DMS153 treated with DMSO at 0.1 percent for 48 hours (cell line): ENCODE data around the gene ALCAM.
A peak's percentile ranks its signal among the peaks of the same experiment; 100 is the strongest.

Source experiments
- DNase-seq: peaks from one replicate; lab custom pipeline; 2025; ENCODE audit not compliant: unreplicated experiment; lab: John Stamatoyannopoulos, UW

Gene ALCAM

DNA sequence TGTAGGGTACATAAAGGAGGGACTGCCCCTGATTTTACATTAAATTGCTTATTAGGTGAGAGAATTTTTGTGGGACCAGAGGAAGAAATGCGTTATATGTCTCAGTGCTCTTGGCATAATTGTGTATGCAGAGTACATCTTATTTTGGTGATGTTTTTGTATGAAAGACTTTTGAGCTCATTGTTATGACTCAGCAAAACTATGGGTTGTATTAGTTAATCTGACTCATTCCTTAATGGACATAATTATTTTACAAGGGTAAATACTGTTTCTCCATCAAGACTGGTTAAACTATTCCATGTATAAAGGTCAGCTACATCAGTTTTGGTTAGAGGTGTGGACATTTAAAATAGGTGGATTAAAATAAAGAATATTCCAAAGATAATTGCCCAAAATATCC is 156.8 kb downstream of the ALCAM start:
- no peak for DNase-seq

DNA sequence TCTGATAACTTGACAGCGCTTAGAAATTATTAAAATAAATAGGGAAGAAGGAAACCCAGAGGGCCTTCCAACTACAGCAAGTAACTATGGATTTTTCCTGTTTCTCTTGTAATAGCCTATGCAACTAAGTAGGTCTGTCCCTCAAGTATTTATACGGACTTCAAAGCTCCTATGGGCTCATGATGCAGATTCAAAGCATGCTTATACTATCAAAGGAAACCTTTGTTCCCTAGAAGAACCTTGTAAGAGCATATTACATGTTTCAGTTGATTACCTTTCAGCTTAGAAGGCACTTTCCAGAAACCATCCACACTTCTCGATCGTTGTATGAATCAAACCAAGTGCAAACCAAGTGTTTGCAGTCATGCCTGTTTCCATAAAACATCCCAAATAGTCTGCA is 158.8 kb downstream of the ALCAM start:
- DNase-seq, result no peak

DNA sequence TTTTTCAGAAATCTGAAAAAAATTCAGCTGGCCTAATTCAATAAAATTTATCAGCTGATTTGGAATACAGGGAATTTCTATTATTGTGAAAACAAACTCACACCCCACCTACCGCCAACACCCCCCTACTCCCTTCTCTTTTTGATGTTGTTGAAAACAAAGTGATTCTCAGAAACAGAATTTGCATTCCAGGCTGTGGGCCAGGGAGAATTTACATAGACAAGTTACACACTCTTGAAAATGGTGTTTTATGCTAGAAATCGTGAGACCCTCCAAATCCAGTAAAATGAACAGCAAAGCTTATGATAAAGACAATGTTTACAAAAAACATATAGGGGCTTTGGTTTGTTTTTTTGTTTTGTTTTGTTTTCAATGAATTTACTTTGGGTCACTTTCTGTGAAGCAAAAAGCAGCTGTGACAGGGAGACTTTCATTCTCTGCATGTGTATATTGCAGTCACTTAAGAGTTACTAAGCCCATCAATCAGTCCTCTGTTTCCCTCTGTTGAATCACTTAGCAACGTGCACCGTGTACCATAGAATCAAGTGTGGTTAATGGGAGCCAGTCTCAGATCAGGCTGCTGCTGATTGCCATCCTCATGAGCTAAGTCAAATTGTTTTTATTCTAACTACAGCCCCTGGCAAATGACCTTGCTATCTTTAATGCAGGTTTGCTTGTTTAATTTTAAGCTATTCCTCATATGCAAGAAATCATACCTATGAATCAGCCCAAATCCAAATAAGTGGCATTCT is 159.8 kb downstream of the ALCAM start:
- peak; percentile 73 for DNase-seq

DNA sequence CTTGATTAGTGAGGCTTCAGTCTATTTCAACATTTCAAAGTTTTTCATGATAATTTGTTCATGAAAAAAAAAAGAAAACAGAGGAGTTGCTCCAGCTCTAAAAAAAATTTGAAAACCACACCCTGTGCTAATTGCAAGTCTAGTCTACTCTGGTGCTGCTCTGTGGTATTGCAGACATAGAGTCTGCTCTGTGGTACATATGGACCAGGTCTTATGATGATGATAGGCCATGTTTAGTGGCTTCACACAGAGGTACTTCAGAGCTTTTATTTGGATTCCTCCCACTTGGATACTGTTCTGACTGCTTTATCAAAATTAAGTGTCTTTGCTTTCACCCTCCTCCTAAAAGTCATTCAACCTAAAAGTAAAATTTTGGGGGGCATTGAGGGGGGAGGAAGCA is 160.8 kb downstream of the ALCAM start:
- DNase-seq, result peak; percentile 87

DNA sequence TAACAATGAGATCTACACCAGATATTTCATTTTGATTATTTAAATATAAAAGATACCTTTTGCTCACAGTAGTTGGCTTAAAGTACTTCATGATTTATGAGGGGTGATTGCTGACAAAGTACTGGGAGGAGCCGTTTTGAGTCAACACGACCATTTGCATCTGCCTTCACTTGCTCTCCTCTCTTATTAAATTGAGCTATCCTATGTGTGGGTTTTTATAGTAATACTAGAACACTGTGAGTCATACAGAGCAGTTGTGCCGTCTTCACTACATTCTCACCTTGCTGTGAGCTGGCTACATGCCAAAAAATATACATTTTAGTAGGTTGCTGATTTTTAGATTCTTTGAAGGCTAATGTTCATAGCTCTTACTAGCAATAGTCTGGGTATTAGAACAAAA is 161.2 kb downstream of the ALCAM start:
- DNase-seq, result peak; percentile 91

DNA sequence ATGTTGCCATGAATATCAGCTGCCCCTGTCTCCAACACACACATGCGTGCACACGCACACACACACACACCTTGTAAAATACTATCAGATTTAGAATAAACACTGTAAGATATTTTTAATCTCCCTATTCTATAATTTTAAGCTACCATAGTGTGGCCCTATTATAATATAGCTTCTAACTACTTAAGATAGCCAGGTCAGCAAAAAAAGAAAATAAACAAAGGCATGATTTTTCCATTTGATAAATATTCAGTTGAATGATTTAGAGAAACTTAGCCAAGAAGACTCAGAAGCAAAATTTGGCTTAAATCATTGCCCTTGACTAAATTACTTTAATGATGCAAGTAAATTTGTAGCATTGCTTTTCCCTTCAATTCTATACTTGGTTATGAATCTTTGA is 162.2 kb downstream of the ALCAM start:
- no peak for DNase-seq

DNA sequence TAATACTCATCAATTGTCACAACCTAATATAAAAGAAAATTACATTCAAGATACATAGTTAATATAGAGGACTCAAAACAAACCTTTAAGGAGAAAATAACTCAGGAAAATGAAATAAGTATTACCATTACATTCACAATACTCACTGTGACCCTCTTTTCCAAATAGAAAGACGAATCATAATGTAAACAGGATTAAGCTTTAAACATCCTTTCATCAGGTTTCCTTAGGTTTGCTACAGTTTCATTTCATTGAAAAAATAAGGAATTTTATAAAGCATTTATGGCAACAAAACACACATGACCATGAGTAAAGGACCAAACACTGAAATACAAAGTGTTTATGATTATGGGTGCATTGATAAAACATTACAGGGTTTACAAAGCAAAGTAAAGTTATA is 162.7 kb downstream of the ALCAM start:
- DNase-seq, result no peak

DNA sequence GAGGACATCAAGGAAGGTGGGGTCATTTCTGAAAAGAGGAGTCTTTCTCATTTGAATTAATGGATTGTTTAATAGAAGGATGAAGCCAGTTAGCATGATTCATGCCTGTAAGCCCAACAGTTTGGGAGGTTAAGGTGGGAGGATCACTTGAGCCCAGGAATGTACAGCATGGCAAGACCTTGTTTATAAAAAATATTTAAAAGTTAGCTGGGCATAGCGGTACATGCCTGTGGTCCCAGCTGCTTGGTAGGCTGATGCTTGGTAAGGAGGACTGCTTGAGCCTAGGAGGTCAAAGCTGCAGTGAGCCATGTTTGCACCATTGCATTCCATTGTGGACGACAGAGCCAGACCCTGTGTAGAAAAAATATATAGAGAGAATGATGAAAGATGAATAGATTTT is 165.5 kb downstream of the ALCAM start:
- DNase-seq, result no peak

DNA sequence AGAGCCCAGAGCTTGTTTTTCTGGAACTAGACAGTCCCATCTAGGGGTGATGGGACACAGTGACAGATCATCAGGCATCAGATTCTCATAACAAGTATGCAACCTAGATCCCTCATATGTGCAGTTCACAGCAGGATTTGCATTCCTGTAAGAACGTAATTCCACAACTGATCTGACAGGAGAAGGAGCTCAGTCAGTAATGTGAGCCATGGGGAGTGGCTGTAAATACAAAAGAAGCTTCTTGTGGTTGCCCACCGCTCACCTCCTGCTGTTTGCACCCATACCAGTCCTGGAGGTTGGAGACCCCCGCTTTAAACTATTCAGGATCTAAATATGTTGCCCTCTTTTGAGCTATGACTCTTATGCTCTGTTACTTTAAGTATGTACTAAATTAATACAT is 167.3 kb downstream of the ALCAM start:
- no peak for DNase-seq

DNA sequence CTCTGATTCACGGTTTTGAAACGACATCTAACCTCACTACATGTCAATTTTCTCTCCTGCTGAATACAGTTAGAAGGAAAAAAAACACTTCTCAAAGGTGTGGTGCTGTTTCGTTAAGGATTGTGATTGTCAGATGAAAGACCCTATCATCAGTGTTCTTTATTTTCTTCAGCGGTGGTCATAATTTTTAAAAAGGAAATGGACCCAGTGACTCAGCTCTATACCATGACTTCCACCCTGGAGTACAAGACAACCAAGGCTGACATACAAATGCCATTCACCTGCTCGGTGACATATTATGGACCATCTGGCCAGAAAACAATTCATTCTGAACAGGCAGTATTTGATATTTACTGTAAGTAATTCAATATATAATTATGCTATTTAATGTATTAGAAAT is 167.8 kb downstream of the ALCAM start:
- DNase-seq, result no peak

DNA sequence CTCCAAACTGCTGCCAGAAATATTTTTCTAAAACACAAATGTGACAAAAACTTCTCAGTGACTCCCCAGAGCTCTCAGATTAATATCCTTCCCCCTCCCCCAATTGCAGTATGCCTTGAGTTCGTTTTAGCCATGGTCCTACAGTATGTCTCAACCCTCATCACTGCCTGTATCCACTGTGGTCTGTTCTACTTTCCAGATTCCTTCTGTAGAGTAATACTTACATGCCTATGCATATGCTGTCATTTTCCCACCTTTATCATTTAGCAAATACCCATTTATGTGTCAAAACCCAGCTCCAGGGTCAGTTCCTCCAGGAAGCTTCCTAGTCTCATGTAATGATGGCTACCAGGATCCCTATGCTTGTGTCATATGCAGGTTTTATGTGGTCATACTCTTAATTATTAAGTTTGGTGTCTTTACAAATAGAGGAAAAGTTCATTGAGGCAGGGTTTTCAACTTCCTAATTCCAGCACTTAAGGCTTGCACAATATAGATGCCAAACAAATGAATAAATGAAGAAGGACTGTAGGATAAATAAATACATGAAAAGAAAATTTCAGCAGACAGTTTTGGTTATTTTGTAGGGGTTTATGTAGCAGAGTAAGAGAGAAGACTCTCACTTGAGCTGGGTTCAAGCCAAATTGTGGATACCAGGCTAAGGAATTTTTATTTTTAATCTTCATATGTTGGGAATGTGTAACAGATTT is 170.8 kb downstream of the ALCAM start:
- no peak for DNase-seq

DNA sequence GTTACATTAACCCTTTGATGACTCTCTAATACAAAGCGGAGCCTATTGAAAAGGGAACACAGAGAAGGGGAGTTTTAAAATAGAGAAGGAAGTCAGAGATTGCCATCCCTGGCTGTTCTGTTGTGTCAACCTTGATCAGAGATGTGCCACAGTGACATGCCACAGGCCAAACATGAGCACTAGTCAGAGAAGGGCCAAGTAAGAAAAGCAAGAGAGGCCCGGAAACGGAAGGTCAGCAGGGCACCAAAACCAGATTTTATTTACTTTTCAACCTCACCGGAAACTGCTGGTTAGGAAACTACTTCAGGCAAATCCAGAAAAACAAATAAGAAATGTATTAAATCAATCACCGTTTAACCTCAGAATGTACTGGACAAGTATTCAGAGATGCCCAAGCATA is 171.8 kb downstream of the ALCAM start:
- no peak for DNase-seq

DNA sequence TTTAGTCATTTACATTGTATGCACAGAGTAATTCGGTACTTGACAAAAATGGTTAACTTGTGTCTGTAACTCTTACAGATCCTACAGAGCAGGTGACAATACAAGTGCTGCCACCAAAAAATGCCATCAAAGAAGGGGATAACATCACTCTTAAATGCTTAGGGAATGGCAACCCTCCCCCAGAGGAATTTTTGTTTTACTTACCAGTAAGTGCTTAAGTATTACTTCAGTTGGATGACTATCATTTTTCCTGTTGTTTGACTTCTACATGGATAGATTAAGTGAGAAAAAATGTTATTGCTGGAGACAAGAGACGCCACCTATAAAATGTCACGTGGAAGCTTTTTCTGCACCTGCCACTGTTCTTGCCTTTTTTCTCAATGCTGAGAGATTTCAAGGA is 173.2 kb downstream of the ALCAM start:
- DNase-seq, result no peak

DNA sequence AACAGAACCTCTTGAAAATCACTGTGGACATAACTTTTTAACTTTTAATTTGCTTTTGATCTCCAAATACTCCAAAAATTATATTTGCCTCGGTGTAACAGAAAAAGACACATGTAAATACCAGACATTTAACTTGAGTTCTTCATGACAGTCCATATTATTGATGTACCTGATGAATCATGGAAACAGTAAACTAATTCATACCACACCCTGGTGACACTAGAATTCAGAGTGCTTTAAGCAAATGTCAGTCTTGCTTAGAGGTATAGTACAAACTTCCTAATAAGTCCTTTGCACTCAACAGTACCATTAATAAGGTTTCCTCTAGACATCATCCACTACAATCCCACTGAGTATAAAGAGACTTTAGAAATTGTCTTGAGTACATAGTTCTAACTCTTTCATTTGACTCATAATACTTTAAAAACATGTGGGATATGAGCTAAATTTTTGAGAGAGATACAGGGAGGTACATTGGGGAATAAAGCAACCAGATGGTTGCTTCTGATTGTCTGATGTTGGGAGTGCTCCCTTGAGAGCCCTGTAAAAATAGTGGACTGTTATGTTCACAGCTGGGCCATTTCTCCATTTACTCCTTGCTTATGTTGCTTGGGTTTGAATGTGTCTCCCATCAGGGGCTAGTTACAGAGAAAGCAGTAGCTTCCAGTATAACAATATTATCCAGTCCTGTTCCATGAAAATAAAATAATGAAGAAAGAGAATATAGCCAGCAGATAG is 175.7 kb downstream of the ALCAM start:
- no peak for DNase-seq

DNA sequence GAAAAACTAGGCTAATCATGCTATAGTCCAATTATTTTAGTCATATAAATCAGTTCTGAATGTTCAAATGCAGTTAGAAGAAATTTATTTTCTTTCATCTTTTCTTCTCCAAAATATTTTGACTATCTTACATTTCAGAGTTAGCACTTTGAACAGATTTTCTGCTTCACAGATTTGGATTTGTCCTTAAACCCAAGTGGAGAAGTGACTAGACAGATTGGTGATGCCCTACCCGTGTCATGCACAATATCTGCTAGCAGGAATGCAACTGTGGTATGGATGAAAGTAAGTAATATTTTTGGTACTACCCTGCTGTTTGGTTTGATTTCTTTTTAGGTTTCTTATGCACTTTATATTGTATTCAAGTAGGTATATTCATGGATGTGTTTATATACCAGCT is 178.3 kb downstream of the ALCAM start:
- no peak for DNase-seq

DNA sequence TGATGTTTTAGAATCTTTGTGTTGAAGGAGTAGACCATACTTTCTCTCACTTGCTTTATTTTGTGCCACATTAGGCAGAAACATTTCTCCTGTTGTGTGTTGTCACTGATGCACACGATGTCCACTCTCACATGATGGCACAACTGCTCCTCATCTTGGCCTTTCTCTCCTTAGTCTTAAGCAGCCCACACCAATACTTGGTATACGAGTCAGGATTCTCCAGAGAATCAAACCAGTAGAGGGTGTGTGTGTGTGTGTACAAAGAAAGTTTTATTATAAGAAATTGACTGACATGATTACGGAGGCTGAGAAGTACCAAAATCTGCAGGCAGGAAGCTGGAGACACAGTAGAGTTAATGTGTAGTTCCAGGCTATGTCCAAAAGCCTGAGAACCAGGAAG is 187.1 kb downstream of the ALCAM start:
- DNase-seq, result no peak

DNA sequence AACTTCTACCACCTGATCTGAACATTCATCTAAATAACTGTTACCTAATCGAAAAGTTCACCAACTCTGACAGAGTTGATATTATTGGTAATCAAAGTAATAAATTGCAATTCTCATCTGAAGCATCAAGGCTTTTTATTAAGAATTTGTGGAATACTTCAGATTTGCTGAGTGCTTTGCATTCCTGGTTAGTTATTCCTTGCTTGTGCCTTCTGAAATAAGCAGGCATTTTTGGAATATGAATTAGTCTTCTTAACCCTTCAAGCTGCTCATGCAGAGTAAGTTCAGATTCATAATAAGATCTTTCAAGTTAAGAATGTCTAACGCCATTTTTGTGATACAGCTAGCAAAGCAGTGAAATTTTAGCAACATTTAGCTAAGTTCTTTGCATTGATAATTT is 188.5 kb downstream of the ALCAM start:
- no peak for DNase-seq

DNA sequence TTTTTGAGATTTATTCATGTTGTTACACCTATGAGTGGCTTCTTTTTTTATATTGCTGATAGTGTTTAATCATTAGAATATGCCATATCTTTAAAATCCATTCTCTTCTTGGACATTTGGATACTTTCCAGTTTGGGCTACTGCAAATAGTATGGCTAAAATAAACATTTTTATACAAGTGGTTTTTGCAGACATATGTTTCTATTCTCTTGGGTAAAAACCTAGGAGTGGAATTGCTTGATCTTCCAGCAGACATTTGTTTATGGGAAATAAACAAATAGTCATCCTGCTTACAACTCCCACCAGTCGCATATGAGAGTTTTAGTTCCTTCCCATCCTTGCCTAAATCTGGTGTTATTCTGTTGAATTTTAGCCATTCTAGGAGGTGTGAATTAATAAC is 193.1 kb downstream of the ALCAM start:
- DNase-seq, result no peak

DNA sequence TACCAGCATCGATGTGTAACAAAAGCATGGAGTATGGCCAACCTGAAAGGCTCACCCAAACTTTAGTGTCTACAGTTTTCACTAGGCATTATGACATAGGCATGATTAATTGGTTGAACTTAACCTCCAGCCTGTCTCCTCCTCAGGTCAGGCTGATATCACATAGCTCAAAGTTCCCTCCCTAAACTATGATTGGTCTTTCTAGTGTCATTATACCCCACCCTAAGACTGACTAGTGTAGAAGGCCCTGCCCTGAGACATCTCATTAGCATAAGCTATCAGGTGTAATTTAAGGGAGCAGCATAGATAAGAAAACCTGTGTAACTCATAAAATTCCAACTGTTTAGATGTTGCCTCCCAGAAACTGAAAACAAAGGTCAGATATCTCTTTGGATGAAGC is 195.2 kb downstream of the ALCAM start:
- DNase-seq, result no peak

DNA sequence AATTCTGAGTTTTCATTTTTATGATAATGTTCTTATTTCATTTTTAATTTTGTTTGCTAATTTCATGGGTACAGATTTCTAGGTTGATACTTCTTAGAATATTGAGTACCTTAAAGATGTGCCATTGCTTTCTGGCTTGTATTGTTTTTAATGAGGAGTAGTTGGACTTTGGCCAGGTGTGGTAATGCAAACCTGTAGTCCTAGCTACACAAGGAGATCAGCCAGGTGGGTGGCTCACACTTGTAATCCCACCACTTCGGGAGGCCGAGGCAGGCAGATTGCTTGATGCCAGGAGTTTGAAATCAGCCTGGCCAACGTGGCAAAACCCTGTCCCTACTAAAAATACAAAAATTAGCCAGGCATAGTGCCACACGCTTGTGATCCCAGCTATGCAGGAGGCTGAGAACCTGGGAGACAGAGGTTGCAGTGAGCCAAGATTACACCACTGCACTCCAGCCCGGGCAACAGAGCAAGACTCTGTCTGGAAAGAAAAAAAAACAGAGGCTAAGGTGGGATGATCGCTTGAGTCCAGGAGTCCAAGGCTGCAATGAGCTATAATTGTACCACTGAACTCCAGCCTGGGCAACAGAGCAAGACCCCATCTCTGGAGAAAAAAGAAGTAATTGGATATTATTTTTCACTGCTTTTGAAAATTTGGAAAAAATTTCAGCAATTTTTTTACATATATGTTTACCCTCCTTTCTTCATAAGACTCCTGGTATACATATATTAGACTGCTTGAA is 198.0 kb downstream of the ALCAM start:
- no peak for DNase-seq

DNA sequence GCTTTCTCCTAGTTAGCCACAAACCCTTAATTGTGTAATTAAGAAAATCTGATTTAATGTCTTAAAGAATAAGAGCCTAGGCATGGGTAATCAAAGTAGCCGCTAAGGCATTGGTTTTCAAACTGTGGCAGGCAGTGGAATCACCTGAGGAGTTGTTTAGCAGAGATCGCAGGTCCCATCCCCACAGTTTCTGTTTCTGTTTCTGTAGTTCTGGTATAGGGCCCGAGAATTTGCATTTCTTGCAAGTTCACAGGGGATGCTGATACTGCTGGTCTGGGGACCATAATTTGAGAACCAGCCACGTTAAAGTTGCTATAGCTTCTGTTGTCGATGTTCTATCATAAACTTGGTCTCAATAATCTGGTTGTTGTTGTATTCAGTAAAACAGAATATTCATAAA is 204.3 kb downstream of the ALCAM start:
- DNase-seq, result no peak

DNA sequence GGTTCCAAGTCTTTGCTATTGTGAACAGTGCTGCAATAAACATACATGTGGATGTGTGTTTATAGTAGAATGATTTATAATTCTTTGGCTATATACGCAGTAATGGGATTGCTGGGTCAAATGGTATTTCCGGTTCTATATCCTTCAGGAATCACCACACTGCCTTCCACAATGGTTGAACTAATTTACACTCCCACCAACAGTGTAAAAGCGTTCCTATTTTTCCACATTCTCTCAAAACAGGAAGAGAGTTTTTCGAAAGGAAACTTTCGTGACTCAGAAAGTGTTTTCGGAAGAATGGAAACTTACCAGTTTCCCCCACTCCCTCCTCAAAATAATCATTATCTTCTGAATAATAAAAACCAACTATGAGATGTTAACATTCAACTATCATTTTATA is 205.8 kb downstream of the ALCAM start:
- no peak for DNase-seq
